ENCODE results near the gene MIER2.

The MIER2 gene

GRCh38 chr19:280541-281009, 64.0 kb downstream of the MIER2 start:
- POLR2A ChIA-PET, result no interaction called here
- DNase-seq (ENCODE audit: extremely low spot score), result no peak
- no peak for TF ChIP-seq CTCF (IDR thresholded peaks at IDR 0.05; ENCODE audit: control extremely low read depth, extremely low read depth, low read depth, missing control alignments)
- CTCF ChIA-PET, result no interaction called here

- DNase-seq (ENCODE audit: extremely low spot score), result no peak
- CTCF ChIA-PET, result interaction anchor here (2.0 kb wide), 1 partner anchor 32 kb away, joined by 7 read pairs; no protein-coding TSS in a partner anchor
- TF ChIP-seq CTCF (IDR thresholded peaks at IDR 0.05; ENCODE audit: control extremely low read depth, extremely low read depth, low read depth, missing control alignments), result no peak
- POLR2A ChIA-PET, result no interaction called here
These were observed 64.9 kb downstream of the MIER2 start for GRCh38 chr19:279656-280055.

GRCh38 chr19:279231-279630, 65.4 kb downstream of the MIER2 start:
- DNase-seq (ENCODE audit: extremely low spot score), result no peak
- CTCF ChIA-PET, result interaction anchor here (1.4 to 2.0 kb wide), 2 partner anchors 12 to 32 kb away, joined by 3 to 7 read pairs; no protein-coding TSS in a partner anchor
- TF ChIP-seq CTCF (IDR thresholded peaks at IDR 0.05; ENCODE audit: control extremely low read depth, extremely low read depth, low read depth, missing control alignments), result no peak
- POLR2A ChIA-PET, result no interaction called here

GRCh38 chr19:277581-278165, 66.9 kb downstream of the MIER2 start:
- ChIA-PET CTCF (interaction anchor here (1.3 to 1.4 kb wide), 2 partner anchors 10 to 11 kb away, joined by 3 to 4 read pairs; no protein-coding TSS in a partner anchor), POLR2A (no interaction called here)
- no peak for DNase-seq (ENCODE audit: extremely low spot score)
- TF ChIP-seq CTCF (IDR thresholded peaks at IDR 0.05; ENCODE audit: control extremely low read depth, extremely low read depth, low read depth, missing control alignments), result no peak

GRCh38 chr19:277131-277530, 67.5 kb downstream of the MIER2 start:
- ChIA-PET CTCF (interaction anchor here (1.1 to 1.3 kb wide), 2 partner anchors 10 to 11 kb away, joined by 3 to 4 read pairs; no protein-coding TSS in a partner anchor), POLR2A (no interaction called here)
- TF ChIP-seq CTCF (IDR thresholded peaks at IDR 0.05; ENCODE audit: control extremely low read depth, extremely low read depth, low read depth, missing control alignments), result no peak
- DNase-seq (ENCODE audit: extremely low spot score), result no peak

- ChIA-PET POLR2A (no interaction called here), CTCF (interaction anchor here (1.1 to 1.4 kb wide), 2 partner anchors 9 to 29 kb away, joined by 3 to 4 read pairs; no protein-coding TSS in a partner anchor)
- no peak for DNase-seq (ENCODE audit: extremely low spot score)
- TF ChIP-seq CTCF (IDR thresholded peaks at IDR 0.05; ENCODE audit: control extremely low read depth, extremely low read depth, low read depth, missing control alignments), result no peak
These were observed 68.5 kb downstream of the MIER2 start for GRCh38 chr19:275958-276646.
